Measurements from ENCODE around the gene MUC3A.
"Not testable (repeated sequence)": the region's sequence is repeated elsewhere in the genome, so short reads cannot be mapped to it uniquely, and the experiment has no call there.

- TF ChIP-seq CTCF (conservative IDR thresholded peaks at IDR 0.05; ENCODE audit: low read depth, low read length); POLR2A (IDR thresholded peaks at IDR 0.05; ENCODE audit: low read depth, low read length); MXI1 (IDR thresholded peaks at IDR 0.05; ENCODE audit: borderline replicate concordance, low read depth, low read length); RAD21 (IDR thresholded peaks at IDR 0.05; ENCODE audit: low read length); RCOR1 (IDR thresholded peaks at IDR 0.05; ENCODE audit: insufficient replicate concordance, low read length); SMC3 (IDR thresholded peaks at IDR 0.05; ENCODE audit: low read depth, low read length); MAZ (IDR thresholded peaks at IDR 0.05; ENCODE audit: borderline replicate concordance, low read depth, low read length); MAFK (IDR thresholded peaks at IDR 0.05; ENCODE audit: low read depth, low read length); CEBPB (IDR thresholded peaks at IDR 0.05; ENCODE audit: low read depth, low read length); BHLHE40 (IDR thresholded peaks at IDR 0.05; ENCODE audit: low read depth, low read length); ELK1 (IDR thresholded peaks at IDR 0.05; ENCODE audit: borderline replicate concordance, low read depth, low read length); RFX5 (IDR thresholded peaks at IDR 0.05; ENCODE audit: low read depth, low read length); FOS (IDR thresholded peaks at IDR 0.05; ENCODE audit: low read depth, low read length); NFE2L2 (IDR thresholded peaks at IDR 0.05; ENCODE audit: low read depth, low read length): not testable (repeated sequence)
These were observed 30.0 kb upstream of the MUC3A start for GRCh38 chr7:100919335-100919734.
